ENCODE measurements around the gene WSB1. TPM values are rescaled to one million over a fixed set of nuclear protein-coding genes. Genes with fewer than 3 reads are reported as not detected.

WSB1 gene
- total and polyA plus RNA-seq, 8 donors = 264 to 536 (median 421) TPM

DNA sequence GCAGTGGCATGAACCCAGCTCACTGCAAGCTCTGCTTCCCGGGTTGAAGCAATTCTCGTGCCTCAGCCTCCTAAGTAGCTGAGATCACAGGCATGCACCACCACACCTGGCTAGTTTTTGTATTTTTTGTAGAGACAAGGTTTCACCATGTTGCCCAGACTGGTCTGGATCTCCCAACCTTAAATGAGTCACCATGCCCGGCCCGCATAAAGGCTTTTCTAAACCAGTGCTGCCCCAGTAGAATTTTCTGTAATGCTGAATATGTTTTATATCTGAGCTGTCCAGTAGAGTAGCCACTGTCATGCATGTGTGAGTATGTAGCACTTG lies 36.9 kb upstream of the WSB1 start:
- Histone ChIP-seq H3K9me3 (no peaks in the 10 kb centered on the region), H3K27ac (peak overlapping the region; percentile 66 to 85), H3K4me1 (peaks cover 8 to 20% of the 10 kb centered on the region in 2 donors), H3K36me3 (no peaks in the 10 kb centered on the region), H3K4me3 (no peak overlapping the region), H3K27me3 (no peaks in the 10 kb centered on the region)
- TF ChIP-seq, protein P1, sequence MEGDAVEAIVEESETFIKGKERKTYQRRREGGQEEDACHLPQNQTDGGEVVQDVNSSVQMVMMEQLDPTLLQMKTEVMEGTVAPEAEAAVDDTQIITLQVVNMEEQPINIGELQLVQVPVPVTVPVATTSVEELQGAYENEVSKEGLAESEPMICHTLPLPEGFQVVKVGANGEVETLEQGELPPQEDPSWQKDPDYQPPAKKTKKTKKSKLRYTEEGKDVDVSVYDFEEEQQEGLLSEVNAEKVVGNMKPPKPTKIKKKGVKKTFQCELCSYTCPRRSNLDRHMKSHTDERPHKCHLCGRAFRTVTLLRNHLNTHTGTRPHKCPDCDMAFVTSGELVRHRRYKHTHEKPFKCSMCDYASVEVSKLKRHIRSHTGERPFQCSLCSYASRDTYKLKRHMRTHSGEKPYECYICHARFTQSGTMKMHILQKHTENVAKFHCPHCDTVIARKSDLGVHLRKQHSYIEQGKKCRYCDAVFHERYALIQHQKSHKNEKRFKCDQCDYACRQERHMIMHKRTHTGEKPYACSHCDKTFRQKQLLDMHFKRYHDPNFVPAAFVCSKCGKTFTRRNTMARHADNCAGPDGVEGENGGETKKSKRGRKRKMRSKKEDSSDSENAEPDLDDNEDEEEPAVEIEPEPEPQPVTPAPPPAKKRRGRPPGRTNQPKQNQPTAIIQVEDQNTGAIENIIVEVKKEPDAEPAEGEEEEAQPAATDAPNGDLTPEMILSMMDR (IDR thresholded peaks at IDR 0.05) = no peak
- ATAC-seq (peak; percentile 28), DNase-seq (no peak)
- intact Hi-C loops (cut with DNase I) = loop anchor here in 1 of 2 donors (2.0 kb wide), 1 partner anchor 38 kb away; the partner anchor contains the start of gene WSB1

DNA sequence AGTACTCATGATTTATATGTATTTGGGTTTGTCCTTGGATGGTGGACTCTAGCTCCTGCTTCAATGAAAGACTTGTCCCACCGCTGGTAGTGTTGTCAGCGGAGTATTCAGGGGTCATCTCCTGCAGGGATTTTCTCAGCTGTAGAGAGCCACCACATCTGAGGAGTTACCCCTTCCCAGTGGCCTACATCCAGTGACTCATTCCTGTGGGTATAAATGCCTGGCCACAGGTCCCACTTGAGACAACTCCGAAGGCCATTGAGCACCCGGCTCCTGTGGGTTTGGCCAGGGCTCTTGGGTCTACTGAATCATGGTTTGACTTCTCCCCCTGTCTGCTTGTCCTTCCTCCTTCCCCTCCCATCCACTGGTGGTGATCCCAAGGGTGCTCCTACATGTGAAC lies 34.6 kb upstream of the WSB1 start:
- H3K4me3 ChIP-seq = no peak overlapping the region
- ATAC-seq (peak; percentile 8), DNase-seq (no peak)
- no peaks in the 10 kb centered on the region for H3K9me3 ChIP-seq
- no peaks in the 10 kb centered on the region for H3K27me3 ChIP-seq
- intact Hi-C loops (cut with DNase I) = no loop called here
- TF ChIP-seq, protein P1 (IDR thresholded peaks at IDR 0.05) = no peak
- no peaks in the 10 kb centered on the region for H3K36me3 ChIP-seq
- peaks cover 8 to 25% of the 10 kb centered on the region in 2 donors for H3K4me1 ChIP-seq
- no peak overlapping the region for H3K27ac ChIP-seq

DNA sequence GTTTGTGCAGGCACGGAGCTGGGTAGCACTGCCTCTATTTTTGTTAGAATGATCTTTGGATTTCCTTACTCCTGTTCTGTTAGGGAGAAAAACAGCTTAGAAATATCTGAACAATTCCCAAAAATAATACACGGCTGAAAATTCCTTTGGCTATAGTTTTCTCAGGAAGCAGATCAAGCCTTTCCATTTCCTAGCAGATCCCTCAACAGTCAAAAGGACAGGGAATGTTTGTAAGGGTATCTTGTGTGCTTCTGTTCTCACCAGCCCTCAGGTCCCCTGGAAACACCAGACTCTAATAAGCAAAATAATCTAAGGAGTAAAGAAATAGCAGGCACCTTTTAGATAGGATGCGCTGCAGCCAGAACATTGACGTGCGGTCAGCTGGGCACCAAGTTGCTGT lies 30.5 kb upstream of the WSB1 start:
- H3K4me1 ChIP-seq = peaks cover 0 to 20% of the 10 kb centered on the region in 2 donors
- H3K27me3 ChIP-seq = no peaks in the 10 kb centered on the region
- DNase-seq = no peak
- H3K36me3 ChIP-seq = no peaks in the 10 kb centered on the region
- no peak overlapping the region for H3K27ac ChIP-seq
- intact Hi-C loops (cut with DNase I) = no loop called here
- ATAC-seq = no peak
- TF ChIP-seq, protein P1 (IDR thresholded peaks at IDR 0.05) = no peak
- H3K4me3 ChIP-seq = no peak overlapping the region
- no peaks in the 10 kb centered on the region for H3K9me3 ChIP-seq

DNA sequence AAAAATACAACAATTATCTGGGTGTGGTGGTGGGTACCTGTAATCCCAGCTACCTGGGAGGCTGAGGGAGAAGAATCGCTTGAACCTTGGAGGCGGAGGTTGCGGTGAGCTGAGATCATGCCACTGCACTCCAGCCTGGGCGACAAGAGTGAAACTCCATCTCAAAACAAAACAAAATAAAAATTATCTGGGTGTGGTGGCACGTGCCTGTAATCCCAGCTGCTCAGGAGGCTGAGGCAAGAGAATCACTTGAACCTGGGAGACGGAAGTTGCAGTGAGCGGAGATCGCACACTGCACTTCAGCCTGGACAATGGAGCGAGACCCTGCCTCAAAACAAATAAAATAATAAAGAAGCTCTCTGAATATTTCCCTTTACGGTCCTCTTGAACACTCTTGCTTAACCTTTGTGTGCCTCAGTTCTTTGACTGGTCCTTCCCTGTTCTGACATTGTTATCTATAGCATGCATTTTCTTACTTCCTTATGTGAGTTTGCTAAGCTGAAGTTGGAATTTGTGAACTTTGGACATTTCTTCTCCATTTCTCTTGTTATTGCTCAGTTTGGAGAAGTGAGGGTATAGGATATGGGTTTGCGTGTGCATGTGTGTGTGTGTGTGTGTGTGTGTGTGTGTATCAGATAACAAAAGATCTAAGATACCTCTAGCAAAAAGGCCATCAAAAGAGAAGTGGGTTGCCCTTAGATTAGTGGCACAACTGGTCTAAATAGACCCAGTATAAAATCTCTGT lies 29.7 kb upstream of the WSB1 start:
- Histone ChIP-seq H3K36me3 (no peaks in the 10 kb centered on the region), H3K4me1 (peaks cover 5 to 29% of the 10 kb centered on the region in 2 donors), H3K27me3 (no peaks in the 10 kb centered on the region), H3K9me3 (no peaks in the 10 kb centered on the region), H3K27ac (peak overlapping the region in 1 of 2 donors; percentile 45), H3K4me3 (no peak overlapping the region)
- intact Hi-C loops (cut with DNase I) = no loop called here
- DNase-seq (no peak), ATAC-seq (peak; percentile 12)
- TF ChIP-seq, protein P1 (IDR thresholded peaks at IDR 0.05) = no peak

DNA sequence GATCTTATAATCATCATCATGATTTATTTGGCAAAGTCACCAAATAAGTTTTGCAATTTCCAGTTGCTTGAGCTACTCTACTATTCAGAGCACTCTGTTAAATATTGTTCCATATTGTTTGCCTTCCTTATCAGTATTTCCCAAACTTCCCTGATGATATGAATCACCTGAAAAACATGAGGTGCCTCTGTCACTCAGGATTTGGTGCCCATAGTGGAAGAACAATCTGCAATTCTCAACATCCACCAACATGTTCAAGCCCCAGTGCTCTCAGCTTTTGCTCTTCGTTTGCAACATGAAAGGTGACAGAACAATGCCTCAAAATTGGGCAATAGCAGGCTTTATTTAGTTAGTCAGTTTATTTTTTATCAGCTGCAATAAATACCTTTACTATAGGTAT lies 28.6 kb upstream of the WSB1 start:
- Histone ChIP-seq H3K4me3 (no peak overlapping the region), H3K4me1 (peaks cover 5 to 31% of the 10 kb centered on the region in 2 donors), H3K27ac (peak overlapping the region; percentile 45), H3K27me3 (no peaks in the 10 kb centered on the region), H3K36me3 (no peaks in the 10 kb centered on the region), H3K9me3 (no peaks in the 10 kb centered on the region)
- no peak for DNase-seq
- ATAC-seq = peak; percentile 66
- TF ChIP-seq, protein P1 (IDR thresholded peaks at IDR 0.05) = no peak
- intact Hi-C loops (cut with DNase I) = no loop called here

Measured in left lung (tissue), 10 donors.